Measurements from ENCODE around the gene KIAA1755. TPM values are rescaled to one million over a fixed set of nuclear protein-coding genes. Genes with fewer than 3 reads are reported as not detected.

Gene KIAA1755
- total RNA-seq, 1 experiment from 2014 or later, result 0.44 TPM

GRCh38 chr20:38238829-38239228 is 21.7 kb downstream of the KIAA1755 start:
- Histone ChIP-seq H3K9me3 (ENCODE audit: low read length) (peaks cover 7% of the 10 kb centered on the region), H3K27ac (ENCODE audit: low read length) (no peak overlapping the region), H3K9ac (ENCODE audit: low read length) (no peak overlapping the region), H3K36me3 (ENCODE audit: low read depth, low read length) (no peaks in the 10 kb centered on the region; the same call in 1 of the 2 replicates), H3K9me2 (replicated peaks; ENCODE audit: low read length) (no peaks in the 10 kb centered on the region), H3K27me3 (ENCODE audit: low read length) (no peaks in the 10 kb centered on the region), H3K79me2 (ENCODE audit: low read length) (no peaks in the 10 kb centered on the region), H3K4me1 (ENCODE audit: insufficient read depth, low read length) (no peaks in the 10 kb centered on the region), H3K4me3 (ENCODE audit: low read length) (no peak overlapping the region), H3F3A (ENCODE audit: low read length, unreplicated experiment) (no peaks in the 10 kb centered on the region), H3K4me2 (ENCODE audit: low read length) (no peak overlapping the region), H4K20me1 (ENCODE audit: low read length) (no peaks in the 10 kb centered on the region), H2AFZ (ENCODE audit: low read length) (no peak overlapping the region)
- DNase-seq (no peak), ATAC-seq (no peak)
- POLR2A ChIA-PET (ENCODE audit: unreplicated experiment), result no interaction called here
- CTCF ChIA-PET, result no interaction called here
- no peak for TF ChIP-seq CTCF (conservative IDR thresholded peaks at IDR 0.05; ENCODE audit: low read depth, low read length)
- intact Hi-C loops (cut with micrococcal nuclease), result no loop called here
- BruUV-seq (replicated peaks), result no TSS peak

- H3K9ac ChIP-seq (ENCODE audit: low read length), result no peak overlapping the region
- no peaks in the 10 kb centered on the region for H3K79me2 ChIP-seq (ENCODE audit: low read length)
- CTCF ChIA-PET, result no interaction called here
- H3K4me2 ChIP-seq (ENCODE audit: low read length), result no peak overlapping the region
- H3K4me1 ChIP-seq (ENCODE audit: insufficient read depth, low read length), result no peaks in the 10 kb centered on the region
- ATAC-seq, result no peak
- H3K36me3 ChIP-seq (ENCODE audit: low read depth, low read length), result no peaks in the 10 kb centered on the region
- no peak overlapping the region for H2AFZ ChIP-seq (ENCODE audit: low read length)
- DNase-seq, result no peak
- no peaks in the 10 kb centered on the region for H3K27me3 ChIP-seq (ENCODE audit: low read length)
- no peaks in the 10 kb centered on the region for H3F3A ChIP-seq (ENCODE audit: low read length, unreplicated experiment)
- no TSS peak for BruUV-seq (replicated peaks)
- POLR2A ChIA-PET (ENCODE audit: unreplicated experiment), result no interaction called here
- H3K27ac ChIP-seq (ENCODE audit: low read length), result no peak overlapping the region
- H4K20me1 ChIP-seq (ENCODE audit: low read length), result no peaks in the 10 kb centered on the region
- intact Hi-C loops (cut with micrococcal nuclease), result no loop called here
- H3K4me3 ChIP-seq (ENCODE audit: low read length), result no peak overlapping the region
- H3K9me3 ChIP-seq (ENCODE audit: low read length), result peaks cover 5% of the 10 kb centered on the region
- TF ChIP-seq EZH2phosphoT487 (IDR thresholded peaks at IDR 0.05; ENCODE audit: borderline replicate concordance, low read length) (no peak), CTCF (conservative IDR thresholded peaks at IDR 0.05; ENCODE audit: low read depth, low read length) (no peak), EZH2 (IDR thresholded peaks at IDR 0.05; ENCODE audit: low read length, unreplicated experiment) (no peak)
- no peaks in the 10 kb centered on the region for H3K9me2 ChIP-seq (replicated peaks; ENCODE audit: low read length)
Measured at GRCh38 chr20:38237381-38237780, 23.2 kb downstream of the KIAA1755 start.

DNA sequence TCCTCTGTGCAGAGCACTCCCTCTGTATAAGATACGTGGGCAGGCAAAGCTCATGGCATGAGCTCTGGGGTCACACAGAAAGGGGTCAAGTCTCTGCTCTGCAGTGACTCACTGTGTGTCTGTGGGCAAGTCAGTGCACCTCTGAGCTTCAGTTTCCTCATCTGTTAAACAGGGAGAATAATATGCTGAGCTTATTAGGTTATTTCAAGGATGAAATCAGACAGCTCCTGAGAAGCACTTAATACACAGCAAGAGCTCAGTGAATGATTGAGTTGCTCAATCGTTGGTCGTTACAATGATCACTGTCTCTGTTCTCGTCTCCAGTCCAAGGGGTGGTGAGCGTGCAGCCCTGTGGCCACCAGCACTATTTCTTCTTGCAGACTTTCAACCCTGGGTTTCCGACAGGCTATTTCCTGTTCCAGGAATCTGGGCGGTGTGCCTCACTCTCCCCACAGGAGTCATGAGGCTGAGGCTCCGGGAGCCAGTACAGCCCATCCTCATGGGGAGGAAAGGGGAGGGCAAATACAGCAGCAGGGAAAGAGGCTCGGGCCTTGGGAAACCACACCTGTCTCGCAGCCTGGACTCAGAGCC is 28.9 kb downstream of the KIAA1755 start:
- Histone ChIP-seq H3K9me3 (ENCODE audit: low read length) (no peaks in the 10 kb centered on the region), H2AFZ (ENCODE audit: low read length) (no peak overlapping the region), H3K27me3 (ENCODE audit: low read length) (no peaks in the 10 kb centered on the region), H4K20me1 (ENCODE audit: low read length) (no peaks in the 10 kb centered on the region), H3K27ac (ENCODE audit: low read length) (no peak overlapping the region), H3K4me3 (ENCODE audit: low read length) (no peak overlapping the region), H3K9ac (ENCODE audit: low read length) (no peak overlapping the region), H3K9me2 (replicated peaks; ENCODE audit: low read length) (no peaks in the 10 kb centered on the region), H3F3A (ENCODE audit: low read length, unreplicated experiment) (no peaks in the 10 kb centered on the region), H3K4me1 (ENCODE audit: insufficient read depth, low read length) (no peaks in the 10 kb centered on the region), H3K79me2 (ENCODE audit: low read length) (no peaks in the 10 kb centered on the region), H3K36me3 (ENCODE audit: low read depth, low read length) (no peaks in the 10 kb centered on the region), H3K4me2 (ENCODE audit: low read length) (no peak overlapping the region)
- intact Hi-C loops (cut with micrococcal nuclease), result no loop called here
- CTCF ChIA-PET, result interaction anchor here (0.7 to 2.9 kb wide), 3 partner anchors 73 to 91 kb away, joined by 4 to 20 read pairs (median 7); no protein-coding TSS in a partner anchor
- no TSS peak for BruUV-seq (replicated peaks)
- TF ChIP-seq CTCF (conservative IDR thresholded peaks at IDR 0.05; ENCODE audit: low read depth, low read length) (no peak), EZH2 (IDR thresholded peaks at IDR 0.05; ENCODE audit: low read length, unreplicated experiment) (no peak), EZH2phosphoT487 (IDR thresholded peaks at IDR 0.05; ENCODE audit: borderline replicate concordance, low read length) (no peak)
- POLR2A ChIA-PET (ENCODE audit: unreplicated experiment), result no interaction called here
- no peak for DNase-seq
- no peak for ATAC-seq

All from PC-3 (cell line).